Pancreas (tissue), 10 donors: ENCODE results near the gene PROKR1. TPM values are rescaled to one million over a fixed set of nuclear protein-coding genes. Genes with fewer than 3 reads are reported as not detected.

Experiments
- ATAC-seq, 4 donors: fragments of 200-7000 bp; cut with Tn5 transposase; one replicate each; pipeline versions ENCODE4 v1.8.0 to v1.9.1; 2020; ENCODE audit warnings: mild to moderate bottlenecking in 4 of 4, moderate library complexity in 4 of 4
- DNase-seq, 6 donors: peaks; one replicate each; pipeline ENCODE4 v3.0.0-alpha.2; 2020
- FAIRE-seq: peaks from 2 replicates; lab custom pipeline; 2012; peaks lifted over from hg19 to GRCh38; lab: Jason Lieb, UNC
- H3K27ac ChIP-seq, 4 donors: fragments of 200-600 bp; sonication (generic); 1 replicate in 3 of 4; 2 replicates in 1 of 4; pipeline versions ENCODE4 v1.5.0 to v1.8.0; 2020
- H3K27me3 ChIP-seq, 4 donors: fragments of 200-600 bp; one replicate each; pipeline ENCODE4 v1.8.0; 2021
- H3K36me3 ChIP-seq, 3 donors: fragments of 200-600 bp; sonication (generic) in 1 of 3; one replicate each; pipeline versions ENCODE4 v1.5.0 to v1.8.0; 2020 to 2021
- H3K4me1 ChIP-seq, 3 donors: fragments of 200-600 bp; one replicate each; pipeline ENCODE4 v1.8.0; 2021
- H3K4me3 ChIP-seq, 4 donors: fragments of 200-600 bp; sonication (generic) in 2 of 4; one replicate each; pipeline versions ENCODE4 v1.5.0 to v1.8.0; 2020 to 2021
- H3K9me3 ChIP-seq, 4 donors: fragments of 200-600 bp; one replicate each; pipeline ENCODE4 v1.8.0; 2021
- CTCF ChIP-seq, 4 donors: fragments of 200-600 bp; sonication (generic) in 3 of 4; IDR thresholded peaks; one replicate each; pipeline versions ENCODE4 v1.5.0 to v1.8.0; 2021; ENCODE audit warnings: antibody characterized with exemption in 4 of 4
- WGBS, 2 donors: extraction: QIAGEN DNeasy Blood & Tissue Kit; methylation state at CpG; one replicate each; pipeline ENCODE4 v1.1.7; 2013; 5-methylcytosine and 5-hydroxymethylcytosine counted together
- intact Hi-C, 3 donors: fragments of 100-400 bp; cut with DNase I; formaldehyde crosslinking; loops; one replicate each; pipeline versions ENCODE4 v1.11.1 to v1.14.2; 2022
- polyA plus RNA-seq, 2 donors: library from polyadenylated mRNA; stranded (reverse); fragments of 200-250 nt; gene quantifications; one replicate each; pipeline ENCODE4 v1.2.3, GENCODE V29; 2013
- total RNA-seq, 6 donors: library from RNA; stranded (reverse); fragmentation: NEBNext Ultra II Directional in 4 of 6; extraction: Animal tissue kit (Norgen Biotek cat#: 25700) in 4 of 6; gene quantifications; one replicate each; pipeline versions ENCODE4 v1.2.1 to v1.2.4, GENCODE V29; 2021 to 2023
- donor health status: healthy with polysubstance abuse.
- donor health status: DM: no; HTN: no; CAD: no; lungs with moderate emphysema.
- donor health status: DM: no; HTN: no; CAD: no.
- donor health status: control.
- donor health status: control.
- donor health status: Bipolar disorder and iron deficiency.
- donor health status: DM: yes; HTN: yes; CAD: no.
- donor health status: DM: no; HTN: no; CAD: no.
- donor health status: DM: no; HTN: no; CAD: no.
- donor health status: DM: yes; HTN: yes; CAD: no.

PROKR1 gene
- total and polyA plus RNA-seq, 8 donors, result 0.02 to 0.04 TPM; not detected in 6

- intact Hi-C loops, result no loop called here
Observed at GRCh38 chr2:68612765-68613519, 30.4 kb upstream of the PROKR1 start.

GRCh38 chr2:68620772-68621171 lies 22.6 kb upstream of the PROKR1 start:
- H3K27me3 ChIP-seq, result no peaks in the 10 kb centered on the region
- H3K4me3 ChIP-seq, result no peak overlapping the region
- intact Hi-C loops, result no loop called here
- H3K36me3 ChIP-seq, result no peaks in the 10 kb centered on the region
- ATAC-seq (no peak), DNase-seq (no peak), FAIRE-seq (no peak)
- no peak for TF ChIP-seq CTCF (IDR thresholded peaks at IDR 0.05)
- no peaks in the 10 kb centered on the region for H3K4me1 ChIP-seq
- H3K27ac ChIP-seq, result no peak overlapping the region
- no peaks in the 10 kb centered on the region for H3K9me3 ChIP-seq

More at GRCh38 chr2:68612765-68613519, 30.4 kb upstream of the PROKR1 start:
- FAIRE-seq, result no peak
- H3K36me3 ChIP-seq, result no peaks in the 10 kb centered on the region
- no peaks in the 10 kb centered on the region for H3K4me1 ChIP-seq
- no peak overlapping the region for H3K4me3 ChIP-seq
- H3K27me3 ChIP-seq, result no peaks in the 10 kb centered on the region
- no peak for ATAC-seq
- no peaks in the 10 kb centered on the region for H3K9me3 ChIP-seq
- DNase-seq, result no peak
- no peak for TF ChIP-seq CTCF (IDR thresholded peaks at IDR 0.05)
- 64 to 74% methylated on average over 5 of the region's 5 CpGs for WGBS, 2 donors
- H3K27ac ChIP-seq, result no peak overlapping the region

GRCh38 chr2:68623820-68624219 lies 19.6 kb upstream of the PROKR1 start:
- TF ChIP-seq CTCF (IDR thresholded peaks at IDR 0.05), result no peak
- FAIRE-seq, result no peak
- Histone ChIP-seq H3K9me3 (no peaks in the 10 kb centered on the region), H3K36me3 (no peaks in the 10 kb centered on the region), H3K27me3 (no peaks in the 10 kb centered on the region), H3K4me3 (no peak overlapping the region), H3K4me1 (no peaks in the 10 kb centered on the region), H3K27ac (no peak overlapping the region)
- WGBS, 2 donors, result 81 to 84% methylated on average over 6 of the region's 6 CpGs
- no peak for ATAC-seq
- intact Hi-C loops, result no loop called here
- DNase-seq, result no peak

- no peaks in the 10 kb centered on the region for H3K27me3 ChIP-seq
- TF ChIP-seq CTCF (IDR thresholded peaks at IDR 0.05), result no peak
- no peak for FAIRE-seq
Observed at GRCh38 chr2:68627615-68628014, 15.8 kb upstream of the PROKR1 start.

GRCh38 chr2:68632021-68632420 lies 11.4 kb upstream of the PROKR1 start:
- Histone ChIP-seq H3K27ac (no peak overlapping the region), H3K27me3 (no peaks in the 10 kb centered on the region), H3K4me1 (no peaks in the 10 kb centered on the region), H3K36me3 (no peaks in the 10 kb centered on the region), H3K4me3 (no peak overlapping the region), H3K9me3 (no peaks in the 10 kb centered on the region)
- intact Hi-C loops, result no loop called here
- DNase-seq (no peak), FAIRE-seq (no peak), ATAC-seq (peak in 2 of 4 donors; percentile 32 to 46)
- 44 to 46% methylated on average over 3 of the region's 3 CpGs for WGBS, 2 donors
- TF ChIP-seq CTCF (IDR thresholded peaks at IDR 0.05), result no peak

More at GRCh38 chr2:68627615-68628014, 15.8 kb upstream of the PROKR1 start:
- Histone ChIP-seq H3K27ac (no peak overlapping the region), H3K36me3 (no peaks in the 10 kb centered on the region), H3K9me3 (no peaks in the 10 kb centered on the region), H3K4me1 (no peaks in the 10 kb centered on the region), H3K4me3 (no peak overlapping the region)
- ATAC-seq (no peak), DNase-seq (no peak)
- 72 to 73% methylated on average over 3 of the region's 3 CpGs for WGBS, 2 donors
- intact Hi-C loops, result no loop called here
